C4-2B (cell line): ENCODE results near the gene TMEM143.

Experiments used
- CTCF ChIP-seq: fragments of 450-650 bp; conservative IDR thresholded peaks from 2 replicates; pipeline ENCODE4 v1.5.1; 2017; ENCODE audit warnings: mild to moderate bottlenecking
- ZFX ChIP-seq: fragments of 450-650 bp; IDR thresholded peaks from 2 replicates; pipeline ENCODE4 v1.6.1; 2017

- no peak for TF ChIP-seq CTCF
- TF ChIP-seq ZFX = no peak
Measured at GRCh38 chr19:48301886-48302599, 61.7 kb downstream of the TMEM143 start.
